ENCODE data around the gene SLC22A23.

The SLC22A23 gene

DNA sequence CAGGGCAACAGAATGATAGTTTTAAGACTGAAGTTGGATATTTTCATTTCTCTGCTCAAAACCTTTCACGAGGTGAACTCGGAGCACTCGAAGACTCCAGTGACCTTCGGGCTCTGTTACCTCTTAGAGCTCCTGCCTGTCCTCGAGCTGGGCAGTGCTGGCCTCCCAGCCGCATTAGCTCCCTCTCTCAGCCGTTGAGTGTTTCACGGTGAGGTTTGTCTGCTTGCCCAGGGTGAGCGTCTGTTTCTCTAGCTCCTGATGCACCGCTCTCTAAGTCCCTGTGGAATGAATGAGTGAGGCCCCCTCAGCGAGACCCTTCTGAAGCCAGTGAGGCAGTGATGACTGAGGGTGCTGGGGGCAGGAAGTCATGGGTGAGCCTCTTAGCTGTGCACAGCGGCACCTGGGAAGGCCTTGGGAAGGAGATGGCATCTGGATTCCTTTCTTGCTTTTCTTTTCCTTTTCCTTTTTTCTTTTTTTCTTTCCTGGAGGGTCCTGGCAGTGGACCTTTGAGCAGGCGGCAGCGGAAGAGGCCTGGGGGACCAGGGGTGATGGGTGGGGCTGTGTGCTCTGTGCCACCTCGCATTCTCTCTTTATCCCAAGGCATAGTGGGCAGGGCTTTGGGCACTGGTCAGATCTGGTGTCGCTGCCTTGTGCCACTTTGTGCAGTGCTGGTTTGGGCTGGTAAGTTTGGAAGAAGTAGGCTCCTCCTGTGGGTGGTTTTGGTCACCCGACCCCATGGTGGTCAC is 195.9 kb downstream of the SLC22A23 start:
- Histone ChIP-seq H3K27me3 (ENCODE audit: control insufficient read depth, insufficient read depth, low read length, poor library complexity, severe bottlenecking) (no peaks in the 10 kb centered on the region), H3K9me3 (ENCODE audit: control insufficient read depth, low read length) (no peaks in the 10 kb centered on the region), H3K4me3 (ENCODE audit: insufficient read depth, low read depth, low read length) (no peak overlapping the region), H3K27ac (ENCODE audit: insufficient read depth, low read depth, low read length, poor library complexity, severe bottlenecking) (no peak overlapping the region), H3K36me3 (ENCODE audit: control insufficient read depth, insufficient read depth, low read length) (peaks cover 7% of the 10 kb centered on the region), H3K4me1 (ENCODE audit: control insufficient read depth, insufficient read depth, low read length) (peaks cover 10% of the 10 kb centered on the region)
- 73 to 76% methylated on average over 17 of the region's 17 CpGs for WGBS, 2 experiments

DNA sequence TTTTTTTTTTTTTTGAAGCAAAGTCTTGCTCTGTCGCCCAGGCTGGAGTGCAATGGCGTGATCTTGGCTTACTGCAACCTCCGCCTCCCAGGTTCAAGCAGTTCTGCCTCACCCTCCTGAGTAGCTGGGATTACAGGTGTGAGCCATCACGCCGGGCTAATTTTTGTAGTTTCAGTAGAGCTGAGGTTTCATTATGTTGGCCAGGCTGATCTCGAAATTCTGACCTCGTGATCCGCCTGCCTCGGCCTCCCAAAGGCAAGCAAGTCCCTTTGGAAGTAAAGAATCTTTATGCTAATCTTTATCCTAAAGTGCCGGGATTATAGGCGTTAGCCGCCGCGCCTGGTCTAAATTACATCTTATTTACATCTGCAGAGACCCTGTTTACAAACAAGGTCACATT is 196.6 kb downstream of the SLC22A23 start:
- Histone ChIP-seq H3K4me1 (ENCODE audit: control insufficient read depth, insufficient read depth, low read length) (peaks cover 10% of the 10 kb centered on the region), H3K27me3 (ENCODE audit: control insufficient read depth, insufficient read depth, low read length, poor library complexity, severe bottlenecking) (no peaks in the 10 kb centered on the region), H3K36me3 (ENCODE audit: control insufficient read depth, insufficient read depth, low read length) (peaks cover 7% of the 10 kb centered on the region), H3K4me3 (ENCODE audit: insufficient read depth, low read depth, low read length) (no peak overlapping the region), H3K27ac (ENCODE audit: insufficient read depth, low read depth, low read length, poor library complexity, severe bottlenecking) (no peak overlapping the region), H3K9me3 (ENCODE audit: control insufficient read depth, low read length) (no peaks in the 10 kb centered on the region)
- 75 to 76% methylated on average over 14 of the region's 14 CpGs for WGBS, 2 experiments

DNA sequence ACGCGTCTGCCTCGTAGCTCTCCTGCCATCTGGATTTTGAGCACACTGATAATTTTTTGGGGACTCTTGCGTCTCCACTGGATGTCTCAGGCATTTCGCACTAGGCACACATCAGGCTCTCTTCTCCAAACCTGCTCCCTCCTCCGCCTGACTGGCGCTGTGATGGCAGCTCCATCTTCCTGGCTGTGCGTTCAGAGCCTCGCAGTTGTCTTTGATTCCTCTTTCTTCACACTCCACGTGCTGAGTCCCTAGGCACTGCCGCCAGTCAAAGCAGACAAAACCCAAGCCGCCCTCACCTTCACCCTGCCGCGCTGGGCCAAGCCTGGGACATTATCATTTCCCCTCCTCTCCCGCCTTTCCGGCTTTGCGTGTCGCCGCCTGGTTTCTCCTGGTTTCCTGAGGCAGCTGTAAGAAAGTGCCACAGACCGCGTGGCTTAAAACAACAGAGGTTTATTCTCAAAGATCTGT is 197.3 kb downstream of the SLC22A23 start:
- WGBS, 2 experiments: 0 to 1% methylated on average over 21 of the region's 21 CpGs
- H3K9me3 ChIP-seq (ENCODE audit: control insufficient read depth, low read length): no peaks in the 10 kb centered on the region
- peak overlapping the region; percentile 81 for H3K4me3 ChIP-seq (ENCODE audit: insufficient read depth, low read depth, low read length)
- H3K36me3 ChIP-seq (ENCODE audit: control insufficient read depth, insufficient read depth, low read length): peaks cover 7% of the 10 kb centered on the region
- H3K27ac ChIP-seq (ENCODE audit: insufficient read depth, low read depth, low read length, poor library complexity, severe bottlenecking): no peak overlapping the region
- H3K27me3 ChIP-seq (ENCODE audit: control insufficient read depth, insufficient read depth, low read length, poor library complexity, severe bottlenecking): no peaks in the 10 kb centered on the region
- H3K4me1 ChIP-seq (ENCODE audit: control insufficient read depth, insufficient read depth, low read length): peaks cover 10% of the 10 kb centered on the region

DNA sequence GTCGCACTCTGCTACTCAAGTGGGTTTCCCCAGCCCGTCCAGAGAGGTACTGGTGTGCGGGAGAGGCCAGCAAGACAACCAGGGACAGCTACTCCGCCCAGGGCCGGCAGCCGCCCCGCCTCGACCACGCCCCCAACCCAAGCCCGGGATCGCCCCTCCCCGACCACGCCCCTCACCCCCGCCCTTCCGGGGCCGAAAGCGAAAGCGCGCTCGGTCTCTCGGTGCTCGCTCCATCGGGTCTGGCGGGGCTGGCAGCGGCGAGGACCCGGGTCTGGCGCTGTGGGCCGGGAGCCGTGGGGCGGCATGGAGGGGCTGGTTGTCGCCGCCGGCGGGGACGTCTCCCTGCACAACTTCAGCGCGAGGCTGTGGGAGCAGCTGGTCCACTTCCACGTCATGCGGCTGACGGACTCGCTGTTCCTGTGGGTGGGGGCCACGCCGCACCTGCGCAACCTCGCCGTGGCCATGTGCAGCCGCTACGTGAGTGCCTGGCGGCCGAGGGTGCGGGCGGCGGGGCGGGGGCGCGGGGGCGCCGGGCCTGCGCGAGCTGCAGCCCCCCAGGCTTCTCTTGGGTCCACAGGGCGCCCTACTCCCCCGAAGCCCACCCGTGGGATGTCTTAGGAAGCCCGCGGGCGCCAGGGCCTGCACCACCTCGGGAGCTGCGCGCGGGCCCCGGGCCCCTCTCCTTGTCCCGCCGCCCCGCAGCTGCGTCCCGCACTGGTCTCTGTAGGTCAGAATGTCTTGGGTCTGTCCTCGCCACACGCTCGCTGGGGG is 197.9 kb downstream of the SLC22A23 start, which contains the start of gene PSMG4:
Gene PSMG4, plus strand, starts transcription at position 228 of the 771 bp plus-strand sequence. Its CDS starts 76 bp downstream, at position 304.
- Histone ChIP-seq H3K9me3 (ENCODE audit: control insufficient read depth, low read length) (no peaks in the 10 kb centered on the region), H3K4me1 (ENCODE audit: control insufficient read depth, insufficient read depth, low read length) (peaks cover 10% of the 10 kb centered on the region), H3K27me3 (ENCODE audit: control insufficient read depth, insufficient read depth, low read length, poor library complexity, severe bottlenecking) (no peaks in the 10 kb centered on the region), H3K4me3 (ENCODE audit: insufficient read depth, low read depth, low read length) (peak within 1 kb of the TSS; percentile 81), H3K36me3 (ENCODE audit: control insufficient read depth, insufficient read depth, low read length) (peaks cover 4% of the 10 kb centered on the region), H3K27ac (ENCODE audit: insufficient read depth, low read depth, low read length, poor library complexity, severe bottlenecking) (no peak within 1 kb of the TSS)
- WGBS, 2 experiments: 0% methylated on average over 80 of the region's 80 CpGs

DNA sequence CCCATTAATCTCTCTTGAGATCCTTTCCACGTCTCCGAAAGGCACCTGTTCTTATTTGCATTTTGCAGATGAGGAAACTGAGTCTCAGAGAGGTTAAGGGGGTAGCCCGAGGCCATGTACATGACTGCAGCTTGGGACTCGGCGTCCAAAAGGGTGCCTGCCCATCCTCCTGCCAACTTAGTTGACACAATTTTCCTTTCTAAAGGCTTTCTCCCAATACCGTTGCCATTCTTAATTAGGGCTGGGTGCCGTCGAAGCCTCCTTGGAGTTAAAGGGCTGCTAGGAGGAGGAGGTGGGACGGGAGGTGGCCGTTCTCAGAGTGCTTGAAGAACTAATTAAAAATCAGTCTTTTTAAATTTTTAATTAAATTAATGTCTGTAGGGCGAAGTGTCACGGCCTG is 198.6 kb downstream of the SLC22A23 start:
- Histone ChIP-seq H3K36me3 (ENCODE audit: control insufficient read depth, insufficient read depth, low read length) (no peaks in the 10 kb centered on the region), H3K27me3 (ENCODE audit: control insufficient read depth, insufficient read depth, low read length, poor library complexity, severe bottlenecking) (no peaks in the 10 kb centered on the region), H3K4me3 (ENCODE audit: insufficient read depth, low read depth, low read length) (peak overlapping the region; percentile 8), H3K9me3 (ENCODE audit: control insufficient read depth, low read length) (no peaks in the 10 kb centered on the region), H3K27ac (ENCODE audit: insufficient read depth, low read depth, low read length, poor library complexity, severe bottlenecking) (no peak overlapping the region), H3K4me1 (ENCODE audit: control insufficient read depth, insufficient read depth, low read length) (peaks cover 10% of the 10 kb centered on the region)
- WGBS, 2 experiments: 72 to 73% methylated on average over 9 to 12 of the region's 12 CpGs

DNA sequence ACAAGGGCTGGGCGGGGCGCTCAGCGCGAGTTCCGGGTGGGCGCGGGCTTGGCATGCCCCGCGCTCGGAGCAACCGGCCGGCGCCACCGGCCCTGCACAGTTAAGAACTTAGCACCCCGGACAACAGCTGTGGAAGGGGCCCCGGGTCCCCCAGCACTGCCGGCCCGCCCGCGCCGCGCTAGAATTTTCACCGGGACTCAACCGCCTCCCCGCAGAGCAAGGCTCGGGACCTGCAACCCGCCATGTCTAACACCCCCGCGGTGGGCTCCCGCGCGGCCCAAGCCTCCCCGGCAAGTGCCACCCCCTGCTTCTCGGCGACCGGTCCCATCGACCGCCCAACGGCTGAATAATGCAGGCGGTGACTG is 203.3 kb downstream of the SLC22A23 start:
- Histone ChIP-seq H3K36me3 (ENCODE audit: control insufficient read depth, insufficient read depth, low read length) (no peaks in the 10 kb centered on the region), H3K4me3 (ENCODE audit: insufficient read depth, low read depth, low read length) (no peak overlapping the region), H3K27ac (ENCODE audit: insufficient read depth, low read depth, low read length, poor library complexity, severe bottlenecking) (no peak overlapping the region), H3K9me3 (ENCODE audit: control insufficient read depth, low read length) (no peaks in the 10 kb centered on the region), H3K4me1 (ENCODE audit: control insufficient read depth, insufficient read depth, low read length) (peaks cover 28% of the 10 kb centered on the region), H3K27me3 (ENCODE audit: control insufficient read depth, insufficient read depth, low read length, poor library complexity, severe bottlenecking) (no peaks in the 10 kb centered on the region)
- WGBS, 2 experiments: 96 to 97% methylated on average over 40 of the region's 40 CpGs

DNA sequence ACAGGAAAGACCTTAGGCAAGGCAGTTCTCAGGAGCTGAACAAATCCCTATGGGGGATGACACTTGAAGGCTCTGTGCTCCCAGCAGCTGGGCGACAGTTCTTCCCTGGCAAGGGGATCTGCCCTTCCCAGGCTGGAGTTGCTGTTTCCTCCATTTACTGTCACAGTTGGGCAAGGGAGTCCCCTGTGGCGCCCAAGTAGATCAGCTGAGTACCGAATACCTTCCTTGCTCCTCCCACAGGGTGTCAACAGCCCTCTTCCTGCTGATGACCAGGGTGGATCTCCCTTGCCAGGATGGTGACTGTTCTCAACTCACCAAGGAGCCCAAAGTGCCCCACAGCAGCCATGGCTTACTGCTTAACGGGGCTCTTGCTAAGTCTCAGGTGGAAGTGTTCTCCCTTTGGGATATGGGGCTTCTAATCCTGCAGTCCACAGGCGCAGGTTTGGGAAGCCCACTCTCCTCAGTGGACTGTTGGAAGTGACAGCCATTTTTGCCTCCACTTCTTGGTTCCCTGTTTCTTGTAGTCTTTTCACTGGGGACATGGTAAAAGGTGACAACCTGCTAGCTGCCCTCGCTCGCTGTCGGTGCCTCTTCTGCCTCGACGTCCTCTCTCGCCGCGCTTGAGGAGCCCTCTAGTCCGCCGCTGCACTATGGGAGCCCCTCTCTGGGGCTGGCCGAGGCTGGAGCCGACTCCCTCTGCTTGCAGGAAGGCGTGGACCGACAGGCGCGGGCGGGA is 203.8 kb downstream of the SLC22A23 start:
- H3K27me3 ChIP-seq (ENCODE audit: control insufficient read depth, insufficient read depth, low read length, poor library complexity, severe bottlenecking): no peaks in the 10 kb centered on the region
- H3K4me1 ChIP-seq (ENCODE audit: control insufficient read depth, insufficient read depth, low read length): peaks cover 33% of the 10 kb centered on the region
- H3K27ac ChIP-seq (ENCODE audit: insufficient read depth, low read depth, low read length, poor library complexity, severe bottlenecking): no peak overlapping the region
- H3K9me3 ChIP-seq (ENCODE audit: control insufficient read depth, low read length): no peaks in the 10 kb centered on the region
- 95% methylated on average over 22 of the region's 22 CpGs for WGBS, 2 experiments
- no peaks in the 10 kb centered on the region for H3K36me3 ChIP-seq (ENCODE audit: control insufficient read depth, insufficient read depth, low read length)
- H3K4me3 ChIP-seq (ENCODE audit: insufficient read depth, low read depth, low read length): no peak overlapping the region

DNA sequence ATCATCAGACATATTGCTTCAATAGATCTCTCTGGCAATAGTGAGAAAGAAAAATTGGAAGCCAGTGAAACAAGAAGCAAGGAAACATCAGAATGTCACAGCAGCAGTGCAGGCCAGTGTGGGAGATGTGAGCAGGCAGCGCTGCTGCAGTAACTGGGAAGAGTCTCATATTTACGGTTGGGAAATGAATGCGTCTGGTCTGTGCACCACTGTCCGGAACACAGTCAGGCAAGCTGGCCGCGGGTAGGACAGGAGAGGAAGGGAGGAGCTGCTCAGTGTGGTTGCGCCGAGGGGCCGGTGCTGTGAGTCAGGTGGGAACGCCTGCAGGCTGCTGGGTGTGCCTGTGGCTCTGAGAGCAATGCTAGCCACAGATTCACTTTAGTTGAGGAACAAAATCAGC is 204.5 kb downstream of the SLC22A23 start:
- Histone ChIP-seq H3K36me3 (ENCODE audit: control insufficient read depth, insufficient read depth, low read length) (no peaks in the 10 kb centered on the region), H3K27me3 (ENCODE audit: control insufficient read depth, insufficient read depth, low read length, poor library complexity, severe bottlenecking) (no peaks in the 10 kb centered on the region), H3K4me1 (ENCODE audit: control insufficient read depth, insufficient read depth, low read length) (peaks cover 40% of the 10 kb centered on the region), H3K27ac (ENCODE audit: insufficient read depth, low read depth, low read length, poor library complexity, severe bottlenecking) (no peak overlapping the region), H3K9me3 (ENCODE audit: control insufficient read depth, low read length) (no peaks in the 10 kb centered on the region), H3K4me3 (ENCODE audit: insufficient read depth, low read depth, low read length) (no peak overlapping the region)
- 92% methylated on average over 10 of the region's 10 CpGs for whole genome bisulfite sequencing, 2 experiments

DNA sequence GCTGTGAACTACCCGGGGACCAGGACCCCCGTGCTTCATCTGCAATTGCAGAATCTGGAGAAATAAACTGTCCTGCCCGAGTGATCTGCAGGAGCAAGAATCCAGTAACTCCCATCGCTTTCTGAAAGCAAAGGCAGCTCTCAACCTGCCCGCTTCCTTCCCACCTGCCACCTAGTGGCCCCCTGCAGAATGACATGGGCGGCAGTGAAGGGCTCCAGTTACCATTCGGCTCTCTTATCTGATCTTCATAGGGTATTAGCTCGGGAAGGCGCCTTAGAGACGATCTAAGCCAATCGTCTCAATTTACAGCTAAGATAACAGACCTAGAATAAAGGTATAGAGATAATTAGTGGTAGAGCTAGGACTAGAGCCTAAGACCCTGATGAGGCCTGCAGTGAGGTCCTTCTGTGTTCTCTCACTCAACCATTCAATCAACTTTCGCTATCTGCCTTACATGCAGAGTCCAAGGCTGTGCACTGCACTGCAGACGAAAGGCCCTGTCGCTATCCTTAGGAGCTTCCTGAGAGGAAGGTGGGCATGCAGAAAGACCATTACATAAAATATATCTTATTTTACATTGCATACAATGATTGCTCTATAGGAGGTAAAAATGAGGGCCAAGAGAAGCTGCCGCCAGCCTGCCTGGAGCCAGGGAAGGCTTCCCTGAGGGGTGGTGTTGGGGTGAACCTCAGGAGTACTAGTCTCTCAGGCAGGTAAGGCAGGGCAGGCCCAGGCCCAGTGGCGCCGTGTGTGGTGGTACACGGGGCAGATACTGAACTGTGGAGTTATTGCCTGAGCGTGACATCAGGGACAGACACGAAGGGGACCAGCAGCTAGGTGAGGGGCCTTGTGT is 205.2 kb downstream of the SLC22A23 start:
- Histone ChIP-seq H3K27me3 (ENCODE audit: control insufficient read depth, insufficient read depth, low read length, poor library complexity, severe bottlenecking) (no peaks in the 10 kb centered on the region), H3K27ac (ENCODE audit: insufficient read depth, low read depth, low read length, poor library complexity, severe bottlenecking) (no peak overlapping the region), H3K4me1 (ENCODE audit: control insufficient read depth, insufficient read depth, low read length) (peaks cover 44% of the 10 kb centered on the region), H3K4me3 (ENCODE audit: insufficient read depth, low read depth, low read length) (no peak overlapping the region), H3K36me3 (ENCODE audit: control insufficient read depth, insufficient read depth, low read length) (no peaks in the 10 kb centered on the region), H3K9me3 (ENCODE audit: control insufficient read depth, low read length) (no peaks in the 10 kb centered on the region)
- WGBS, 2 experiments: 38 to 44% methylated on average over 18 to 20 of the region's 20 CpGs

Data from ectodermal cell (in vitro differentiated cells).